CD8-positive, alpha-beta memory T cell (primary cell): ENCODE data around the gene TOM1L2. TPM values are rescaled to one million over a fixed set of nuclear protein-coding genes. Genes with fewer than 3 reads are reported as not detected.

Experiments used
- CTCF ChIA-PET: fragments of 350-600 bp; sonication (Branson Sonifier 250); formaldehyde crosslinking; loops from one replicate; lab custom pipeline; 2021; ENCODE audit warnings: antibody characterized with exemption; lab: Charles Lee
- POLR2A ChIA-PET: fragments of 350-600 bp; sonication (Branson Sonifier 250); formaldehyde crosslinking; loops from one replicate; lab custom pipeline; 2021; ENCODE audit warnings: antibody characterized with exemption; lab: Charles Lee
- DNase-seq, 5 donors: peaks; one replicate each; pipeline versions ENCODE4 v3.0.0 to v3.0.0-alpha.2; 2020 to 2022; ENCODE audit warnings: mixed read lengths in 1 of 5
- H3K27ac ChIP-seq: one replicate; pipeline ENCODE4 v1.7.0; 2013; ENCODE audit warnings: low read depth, mild to moderate bottlenecking, low read length, moderate library complexity
- H3K27me3 ChIP-seq: 2 replicates; pipeline ENCODE4 v1.7.0; 2013; ENCODE audit warnings: low read length, mild to moderate bottlenecking; ENCODE audit not compliant: insufficient read depth, poor library complexity, severe bottlenecking
- H3K36me3 ChIP-seq: 2 replicates; pipeline ENCODE4 v1.7.0; 2013; ENCODE audit warnings: mild to moderate bottlenecking, low read length, moderate library complexity; ENCODE audit not compliant: insufficient read depth
- H3K4me1 ChIP-seq: 2 replicates; pipeline ENCODE4 v1.7.0; 2013; ENCODE audit warnings: mild to moderate bottlenecking, low read length, moderate library complexity; ENCODE audit not compliant: insufficient read depth
- H3K4me3 ChIP-seq: 2 replicates; pipeline ENCODE4 v1.7.0; 2013; ENCODE audit warnings: mild to moderate bottlenecking, low read length
- H3K9me3 ChIP-seq: 2 replicates; pipeline ENCODE4 v1.7.0; 2013; ENCODE audit warnings: mild to moderate bottlenecking, low read length
- H3K27ac Mint-ChIP-seq, 8 donors: one replicate each; pipeline ENCODE4 v1.8.0; 2020 to 2021; ENCODE audit warnings: mixed read lengths in 8 of 8, mild to moderate bottlenecking in 6 of 8, inconsistent platforms in 3 of 8, moderate library complexity in 3 of 8
- H3K27me3 Mint-ChIP-seq, 2 donors: one replicate each; pipeline ENCODE4 v1.8.0; 2020 to 2021; ENCODE audit warnings: mixed read lengths in 2 of 2, mild to moderate bottlenecking in 1 of 2, moderate library complexity in 1 of 2
- H3K36me3 Mint-ChIP-seq, 3 donors: one replicate each; pipeline ENCODE4 v1.8.0; 2020 to 2021; ENCODE audit warnings: mixed read lengths in 3 of 3, inconsistent platforms in 1 of 3, mild to moderate bottlenecking in 1 of 3
- H3K4me1 Mint-ChIP-seq, 3 donors: one replicate each; pipeline ENCODE4 v1.8.0; 2020 to 2021; ENCODE audit warnings: mixed read lengths in 3 of 3, inconsistent platforms in 1 of 3, mild to moderate bottlenecking in 1 of 3
- H3K4me3 Mint-ChIP-seq, 7 donors: one replicate each; pipeline ENCODE4 v1.8.0; 2020 to 2021; ENCODE audit warnings: mixed read lengths in 7 of 7, mild to moderate bottlenecking in 6 of 7, moderate library complexity in 4 of 7, inconsistent platforms in 2 of 7
- H3K9me3 Mint-ChIP-seq, 5 donors: one replicate each; pipeline ENCODE4 v1.8.0; 2020 to 2022; ENCODE audit warnings: mixed read lengths in 5 of 5, mild to moderate bottlenecking in 3 of 5, moderate library complexity in 2 of 5, inconsistent platforms in 1 of 5
- polyA plus RNA-seq: library from polyadenylated mRNA; unstranded; fragments of 300-500 nt; fragmentation: Illumina TruSeq; gene quantifications from one replicate; pipeline ENCODE4 v1.2.3, GENCODE V29; 2021
- total RNA-seq, 2 experiments: library from RNA; stranded (reverse); gene quantifications; one replicate each; pipeline ENCODE4 v1.2.3, GENCODE V29; 2021

The TOM1L2 gene
- total and polyA plus RNA-seq, 3 experiments from 2014 or later = 6.5 to 11.3 (median 10.0) TPM

DNA sequence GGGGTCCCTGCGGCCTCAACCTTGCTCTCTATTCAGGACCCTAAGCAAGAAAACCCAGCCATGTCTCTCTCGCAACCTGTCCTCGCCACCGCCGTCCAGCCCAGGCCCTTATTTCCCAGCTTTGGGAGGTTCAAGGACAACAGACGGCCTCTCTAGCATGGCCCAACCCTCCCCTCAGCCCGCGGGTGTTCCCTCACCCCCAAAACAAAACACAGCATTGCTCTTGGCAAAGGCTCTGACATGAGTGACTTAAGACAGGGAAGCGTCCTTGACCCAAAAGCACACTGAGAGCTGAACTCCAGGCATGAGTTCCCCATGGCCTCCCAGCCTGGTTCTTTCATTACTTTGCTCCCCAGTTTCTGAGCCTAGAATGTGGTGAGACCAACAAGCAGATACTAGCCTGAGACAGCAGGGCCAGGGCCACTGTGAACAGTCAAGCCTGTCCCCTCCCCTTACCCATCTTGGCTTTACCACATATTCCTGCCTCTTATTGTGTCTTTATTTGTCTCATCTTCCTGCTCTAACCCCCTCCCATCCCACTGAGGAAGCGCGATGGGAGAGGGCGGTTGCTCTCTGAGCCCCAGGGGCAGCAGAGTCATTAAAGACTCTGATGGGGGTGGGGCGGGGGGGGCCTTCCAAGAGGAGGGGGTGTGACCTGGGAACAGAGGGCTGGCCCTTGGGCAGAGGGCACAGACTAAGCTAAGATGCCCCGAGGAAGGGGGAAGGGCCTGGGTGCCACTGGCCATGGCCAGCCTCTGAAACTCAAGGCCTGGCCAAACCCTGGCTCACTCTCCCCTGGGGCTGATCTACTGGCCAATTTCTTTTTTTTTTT is 147.2 kb downstream of the TOM1L2 start:
- Histone ChIP-seq H3K27ac (peak overlapping the region; percentile 91), H3K36me3 (no peaks in the 10 kb centered on the region), H3K27me3 (no peaks in the 10 kb centered on the region), H3K4me3 (no peak overlapping the region), H3K4me1 (peaks cover 78% of the 10 kb centered on the region), H3K9me3 (no peaks in the 10 kb centered on the region)
- POLR2A ChIA-PET = interaction anchor here (0.6 to 1.7 kb wide), 3 partner anchors 11 to 16 kb away, joined by 3 to 7 read pairs (median 6); partner anchors contain the start of gene SREBF1
- Mint-ChIP-seq H3K4me1 (peaks cover 48 to 87% (median 64%) of the 10 kb centered on the region in 3 donors), H3K4me3 (peak overlapping the region in 6 of 7 donors; percentile 58 to 89 (median 78)), H3K27me3 (peaks cover 0 to 3% of the 10 kb centered on the region in 2 donors), H3K9me3 (no peaks in the 10 kb centered on the region), H3K27ac (peak overlapping the region; percentile 79 to 98 (median 98)), H3K36me3 (peaks cover 0 to 12% (median 0%) of the 10 kb centered on the region in 3 donors)
- peak in 1 of 5 donors; percentile 27 for DNase-seq
- CTCF ChIA-PET = interaction anchor here (0.9 to 5.6 kb wide), 4 partner anchors 11 to 35 kb away, joined by 3 to 27 read pairs (median 6); no protein-coding TSS in a partner anchor

DNA sequence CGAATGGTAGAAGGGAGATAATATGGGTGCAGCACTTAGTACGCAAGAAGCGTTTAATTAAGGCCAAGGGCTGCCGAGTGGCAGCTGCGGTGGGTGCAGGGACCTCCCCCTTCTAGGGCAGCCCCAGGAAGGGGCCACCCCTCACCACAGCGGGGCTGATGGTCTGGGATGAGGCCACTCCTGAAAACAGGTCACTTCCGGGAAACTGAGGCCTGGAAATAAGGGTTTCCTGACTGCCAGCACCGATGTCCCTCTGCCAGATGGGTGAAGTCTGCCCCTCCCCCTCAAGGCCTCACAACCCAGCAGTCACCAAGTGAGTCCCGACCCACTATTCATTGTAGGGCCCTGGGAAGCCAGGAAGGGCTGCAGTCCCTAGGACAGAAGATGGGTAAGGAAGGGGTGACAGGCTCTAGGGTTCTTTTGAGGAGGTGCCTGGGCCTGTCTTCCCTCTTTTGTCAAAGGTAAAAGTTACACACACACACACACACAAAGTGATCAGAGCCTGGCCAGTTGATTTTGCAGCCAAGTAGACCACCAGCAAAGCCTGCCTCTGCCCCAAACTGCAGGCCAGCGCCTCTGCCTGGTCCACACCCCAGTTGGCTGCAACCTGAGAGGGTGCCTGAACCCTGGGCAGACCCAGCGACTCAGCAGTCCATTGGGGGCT is 147.9 kb downstream of the TOM1L2 start:
- POLR2A ChIA-PET = interaction anchor here (1.7 kb wide), 1 partner anchor 12 kb away, joined by 6 read pairs; the partner anchor contains the start of gene SREBF1
- peaks cover 0 to 19% (median 2%) of the 10 kb centered on the region in 3 donors for H3K36me3 Mint-ChIP-seq

DNA sequence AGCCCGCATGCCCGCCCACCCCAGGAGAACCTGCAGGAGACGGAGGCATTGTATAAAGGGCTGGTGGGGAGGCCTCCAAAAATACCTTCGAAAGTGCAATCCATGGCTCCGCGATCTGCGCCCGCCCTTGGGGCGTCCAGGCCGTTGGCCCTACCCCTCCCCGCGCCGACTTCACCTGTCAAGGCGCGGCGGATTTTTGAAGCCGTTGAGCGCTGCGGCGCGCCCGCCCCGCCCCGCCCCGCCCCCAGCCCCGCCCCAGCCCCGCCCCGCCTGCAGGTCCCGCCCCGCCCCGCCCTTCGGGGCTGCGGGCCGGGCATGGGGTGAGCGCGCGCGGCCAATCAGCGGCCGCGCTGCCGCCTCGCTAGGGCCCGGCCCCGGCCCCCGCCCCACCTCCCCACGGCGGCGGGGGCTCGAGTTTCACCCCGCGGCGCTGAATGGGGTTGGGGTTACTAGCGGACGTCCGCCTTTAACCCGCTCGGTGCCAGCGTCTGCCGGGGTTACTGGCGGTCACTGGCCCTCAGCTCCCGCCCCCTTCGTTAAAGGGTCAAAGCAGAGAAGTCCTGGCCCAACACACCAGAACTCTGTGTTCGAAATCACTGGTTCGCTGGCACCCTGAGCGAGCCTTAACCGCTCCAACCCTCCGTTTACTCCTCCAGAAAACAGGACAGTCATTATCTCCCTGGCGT is 148.6 kb downstream of the TOM1L2 start:
- H3K4me1 ChIP-seq = peaks cover 91% of the 10 kb centered on the region
- H3K27ac Mint-ChIP-seq = peak overlapping the region; percentile 79 to 98 (median 98)
- H3K4me1 Mint-ChIP-seq = peaks cover 47 to 91% (median 72%) of the 10 kb centered on the region in 3 donors
- peaks cover 4 to 25% (median 5%) of the 10 kb centered on the region in 3 donors for H3K36me3 Mint-ChIP-seq
- H3K9me3 Mint-ChIP-seq = no peaks in the 10 kb centered on the region
- H3K9me3 ChIP-seq = no peaks in the 10 kb centered on the region
- ChIA-PET POLR2A (interaction anchor here (1.7 kb wide), 1 partner anchor 12 kb away, joined by 6 read pairs; the partner anchor contains the start of gene SREBF1), CTCF (interaction anchor here (5.6 kb wide), 1 partner anchor 12 kb away, joined by 27 read pairs; no protein-coding TSS in a partner anchor)
- peak overlapping the region; percentile 75 for H3K4me3 ChIP-seq
- H3K27ac ChIP-seq = peak overlapping the region; percentile 91
- peak overlapping the region; percentile 73 to 89 (median 84) for H3K4me3 Mint-ChIP-seq
- H3K36me3 ChIP-seq = peaks cover 7% of the 10 kb centered on the region
- H3K27me3 Mint-ChIP-seq = peaks cover 0 to 3% of the 10 kb centered on the region in 2 donors
- no peaks in the 10 kb centered on the region for H3K27me3 ChIP-seq
- peak; percentile 73 to 85 (median 81) for DNase-seq

More for the DNA sequence above, 147.9 kb downstream of the TOM1L2 start:
- Histone ChIP-seq H3K27me3 (no peaks in the 10 kb centered on the region), H3K9me3 (no peaks in the 10 kb centered on the region), H3K4me3 (peak overlapping the region; percentile 71), H3K36me3 (peaks cover 2% of the 10 kb centered on the region), H3K4me1 (peaks cover 86% of the 10 kb centered on the region), H3K27ac (peak overlapping the region; percentile 91)
- H3K4me3 Mint-ChIP-seq = peak overlapping the region; percentile 73 to 89 (median 84)
- peak overlapping the region; percentile 79 to 98 (median 98) for H3K27ac Mint-ChIP-seq
- CTCF ChIA-PET = interaction anchor here (5.6 kb wide), 1 partner anchor 12 kb away, joined by 27 read pairs; no protein-coding TSS in a partner anchor
- no peaks in the 10 kb centered on the region for H3K9me3 Mint-ChIP-seq
- peaks cover 0 to 3% of the 10 kb centered on the region in 2 donors for H3K27me3 Mint-ChIP-seq
- DNase-seq = peak in 3 of 5 donors; percentile 15 to 64 (median 32)
- H3K4me1 Mint-ChIP-seq = peaks cover 49 to 87% (median 67%) of the 10 kb centered on the region in 3 donors

DNA sequence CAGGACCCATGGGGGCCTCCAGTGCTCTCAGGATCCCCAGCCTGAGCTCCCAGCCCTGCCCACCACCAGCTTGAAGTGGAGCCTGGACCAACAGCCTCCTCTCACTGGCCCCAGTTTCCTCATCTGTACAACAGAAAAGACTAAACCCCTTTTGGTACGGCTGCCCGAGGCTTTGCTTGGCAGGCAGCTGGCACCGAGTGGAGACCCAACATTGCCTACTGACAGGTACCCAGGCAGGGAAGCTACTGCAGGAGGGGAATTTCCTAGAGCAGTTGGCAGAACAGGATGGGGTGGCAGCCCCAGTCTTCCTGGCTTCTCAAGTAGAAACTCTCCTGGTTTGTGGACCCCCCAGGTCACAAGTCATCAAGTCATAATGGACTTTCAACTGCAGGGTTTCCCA is 149.6 kb downstream of the TOM1L2 start:
- peak overlapping the region; percentile 45 for H3K27ac ChIP-seq
- peaks cover 13% of the 10 kb centered on the region for H3K36me3 ChIP-seq
- Mint-ChIP-seq H3K4me1 (peaks cover 43 to 86% (median 68%) of the 10 kb centered on the region in 3 donors), H3K27me3 (peaks cover 0 to 2% of the 10 kb centered on the region in 2 donors), H3K4me3 (peak overlapping the region in 6 of 7 donors; percentile 31 to 82 (median 62)), H3K9me3 (no peaks in the 10 kb centered on the region), H3K27ac (peak overlapping the region in 6 of 8 donors; percentile 24 to 81 (median 42)), H3K36me3 (peaks cover 5 to 27% (median 7%) of the 10 kb centered on the region in 3 donors)
- ChIA-PET POLR2A (interaction anchor here (0.8 to 0.9 kb wide), 2 partner anchors 15 to 19 kb away, joined by 3 read pairs; no protein-coding TSS in a partner anchor), CTCF (interaction anchor here (1.0 to 5.6 kb wide), 5 partner anchors 11 to 38 kb away, joined by 3 to 27 read pairs (median 6); no protein-coding TSS in a partner anchor)
- H3K4me3 ChIP-seq = peak overlapping the region; percentile 75
- H3K27me3 ChIP-seq = no peaks in the 10 kb centered on the region
- peaks cover 84% of the 10 kb centered on the region for H3K4me1 ChIP-seq
- no peaks in the 10 kb centered on the region for H3K9me3 ChIP-seq
- no peak for DNase-seq

DNA sequence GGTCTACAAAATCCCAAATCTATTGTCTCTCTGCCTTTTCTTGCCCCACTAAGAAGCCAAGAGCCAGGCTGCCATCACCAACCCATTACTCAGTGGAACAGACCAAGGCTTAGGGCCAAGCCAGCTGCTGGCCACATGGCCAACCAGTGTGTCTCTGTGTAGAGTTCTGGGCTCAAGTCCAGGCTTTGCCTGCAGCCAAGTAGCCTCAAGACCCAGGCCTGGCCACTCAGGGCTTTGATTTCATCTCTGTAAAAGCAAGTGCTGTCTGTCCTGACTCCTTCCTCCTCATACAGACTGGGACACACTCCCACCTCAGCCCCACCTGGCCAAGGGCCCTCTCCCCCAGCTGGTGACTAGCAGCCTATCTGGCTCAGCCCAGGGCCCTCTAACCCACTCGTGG is 150.0 kb downstream of the TOM1L2 start:
- no peaks in the 10 kb centered on the region for H3K9me3 ChIP-seq
- peak overlapping the region in 2 of 7 donors; percentile 3 to 55 for H3K4me3 Mint-ChIP-seq
- H3K9me3 Mint-ChIP-seq = no peaks in the 10 kb centered on the region
- no peak for DNase-seq
- peak overlapping the region in 4 of 8 donors; percentile 2 to 81 (median 36) for H3K27ac Mint-ChIP-seq
- H3K27me3 Mint-ChIP-seq = peaks cover 0 to 2% of the 10 kb centered on the region in 2 donors
- peaks cover 80% of the 10 kb centered on the region for H3K4me1 ChIP-seq
- CTCF ChIA-PET = interaction anchor here (1.0 to 5.6 kb wide), 5 partner anchors 10 to 38 kb away, joined by 3 to 27 read pairs (median 6); no protein-coding TSS in a partner anchor
- H3K27ac ChIP-seq = peak overlapping the region; percentile 45
- H3K36me3 ChIP-seq = peaks cover 17% of the 10 kb centered on the region
- H3K27me3 ChIP-seq = no peaks in the 10 kb centered on the region
- no peak overlapping the region for H3K4me3 ChIP-seq
- H3K36me3 Mint-ChIP-seq = peaks cover 5 to 32% (median 7%) of the 10 kb centered on the region in 3 donors
- H3K4me1 Mint-ChIP-seq = peaks cover 43 to 81% (median 68%) of the 10 kb centered on the region in 3 donors
- POLR2A ChIA-PET = interaction anchor here (0.8 to 0.9 kb wide), 2 partner anchors 16 to 19 kb away, joined by 3 read pairs; no protein-coding TSS in a partner anchor

DNA sequence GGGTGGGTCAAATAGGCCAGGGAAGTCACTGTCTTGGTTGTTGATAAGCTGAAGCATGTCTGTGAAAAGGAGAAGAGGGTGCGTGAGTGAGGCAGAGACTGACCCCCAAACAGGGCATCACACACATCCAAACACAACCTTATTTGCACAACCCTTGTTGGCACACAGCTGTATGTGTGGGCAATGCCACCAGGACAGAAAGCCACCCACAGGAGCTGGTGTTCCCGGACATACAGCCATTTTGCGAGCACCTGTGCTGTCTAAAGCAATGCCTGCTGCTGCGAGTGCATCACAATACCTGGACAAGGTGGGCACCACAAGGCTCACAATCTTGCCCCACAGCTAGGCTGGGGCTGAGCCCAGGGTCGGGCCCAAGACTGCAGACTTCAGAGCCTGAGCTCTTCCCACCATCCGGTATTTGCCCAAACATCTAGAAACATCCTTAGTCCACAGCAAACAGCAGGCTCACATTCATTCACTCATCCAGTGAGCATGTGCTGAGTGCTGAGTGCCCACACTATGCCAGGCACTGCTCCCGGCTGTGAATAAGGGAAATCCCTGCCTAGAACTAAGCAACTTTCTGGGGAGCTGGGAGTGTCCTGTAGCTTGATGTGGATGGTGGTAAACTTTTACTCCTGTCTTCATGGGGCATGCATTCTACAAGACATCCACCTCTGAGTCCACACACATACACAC is 151.6 kb downstream of the TOM1L2 start:
- Histone ChIP-seq H3K36me3 (peaks cover 20% of the 10 kb centered on the region), H3K9me3 (no peaks in the 10 kb centered on the region), H3K4me1 (peaks cover 64% of the 10 kb centered on the region), H3K4me3 (no peak overlapping the region), H3K27ac (no peak overlapping the region), H3K27me3 (no peaks in the 10 kb centered on the region)
- H3K4me1 Mint-ChIP-seq = peaks cover 29 to 66% (median 53%) of the 10 kb centered on the region in 3 donors
- DNase-seq = no peak
- H3K4me3 Mint-ChIP-seq = peak overlapping the region in 1 of 7 donors; percentile 3
- H3K36me3 Mint-ChIP-seq = peaks cover 5 to 41% (median 7%) of the 10 kb centered on the region in 3 donors
- H3K27ac Mint-ChIP-seq = peak overlapping the region in 5 of 8 donors; percentile 26 to 97 (median 73)
- POLR2A ChIA-PET = interaction anchor here (0.7 to 1.1 kb wide), 2 partner anchors 16 to 18 kb away, joined by 3 to 6 read pairs; no protein-coding TSS in a partner anchor
- peaks cover 0 to 2% of the 10 kb centered on the region in 2 donors for H3K27me3 Mint-ChIP-seq
- no peaks in the 10 kb centered on the region for H3K9me3 Mint-ChIP-seq
- CTCF ChIA-PET = interaction anchor here (1.2 to 5.6 kb wide), 6 partner anchors 9 to 40 kb away, joined by 3 to 27 read pairs (median 5); no protein-coding TSS in a partner anchor
